Measurements from ENCODE around the gene CDK12. TPM values are rescaled to one million over a fixed set of nuclear protein-coding genes. Genes with fewer than 3 reads are reported as not detected.

CDK12 gene
- total and polyA plus RNA-seq, 4 experiments from 2014 or later: 0.87 to 114 (median 56.9) TPM

- peaks cover 70 to 77% of the 10 kb centered on the region in 2 donors for H3K36me3 Mint-ChIP-seq
- H3K9me3 ChIP-seq (ENCODE audit: control insufficient read depth in 1 of 2, low read length in 2 of 2): no peaks in the 10 kb centered on the region
- no peaks in the 10 kb centered on the region for H3K9me3 Mint-ChIP-seq
- H3K4me3 ChIP-seq (ENCODE audit: low read length in 2 of 2): no peak overlapping the region
- H3K27me3 Mint-ChIP-seq: no peaks in the 10 kb centered on the region
- intact Hi-C loops (cut with micrococcal nuclease): no loop called here
- CTCF ChIA-PET (ENCODE audit: partially characterized antibody): interaction anchor here (0.8 kb wide), 1 partner anchor 68 kb away, joined by 3 read pairs; no protein-coding TSS in a partner anchor
- H3K27ac Mint-ChIP-seq: no peak overlapping the region
- no peak for DNase-seq
- no peak overlapping the region for H3K27ac ChIP-seq (ENCODE audit: low read depth, low read length)
- H3K4me1 Mint-ChIP-seq: no peaks in the 10 kb centered on the region
- H3K27me3 ChIP-seq (ENCODE audit: insufficient read depth, low read length): no peaks in the 10 kb centered on the region
- no peaks in the 10 kb centered on the region for H3K4me1 ChIP-seq (ENCODE audit: insufficient read depth, low read length)
- H3K4me3 Mint-ChIP-seq: no peak overlapping the region
- POLR2A ChIA-PET (ENCODE audit: partially characterized antibody): no interaction called here
- peaks cover 35% of the 10 kb centered on the region for H3K36me3 ChIP-seq (ENCODE audit: insufficient read depth, low read length)
These were observed 94.1 kb downstream of the CDK12 start for GRCh38 chr17:39555368-39555767.

DNA sequence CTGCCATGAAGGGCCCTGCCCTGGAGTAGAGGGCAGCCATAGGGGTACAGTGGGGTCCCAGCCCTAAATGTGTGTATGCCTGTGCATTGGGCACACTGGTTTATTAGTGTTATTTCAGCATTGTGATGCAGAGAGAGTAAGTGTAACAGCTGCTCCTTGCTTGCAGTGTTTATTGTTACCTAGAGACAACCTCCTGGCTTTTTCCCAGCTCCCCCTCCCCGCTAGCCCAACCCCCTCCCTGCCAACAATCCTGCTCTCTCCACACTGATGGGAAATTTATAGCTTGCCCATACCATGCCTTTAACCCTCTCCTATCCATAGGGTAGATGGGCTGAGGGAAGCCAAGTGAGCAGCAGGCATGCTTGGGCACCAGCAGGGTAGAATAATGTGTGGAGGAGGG, 95.1 kb downstream of the CDK12 start:
- Histone ChIP-seq H3K4me3 (ENCODE audit: low read length in 2 of 2) (no peak overlapping the region), H3K27ac (ENCODE audit: low read depth, low read length) (no peak overlapping the region), H3K4me1 (ENCODE audit: insufficient read depth, low read length) (no peaks in the 10 kb centered on the region), H3K9me3 (ENCODE audit: control insufficient read depth in 1 of 2, low read length in 2 of 2) (no peaks in the 10 kb centered on the region), H3K36me3 (ENCODE audit: insufficient read depth, low read length) (peaks cover 33% of the 10 kb centered on the region), H3K27me3 (ENCODE audit: insufficient read depth, low read length) (no peaks in the 10 kb centered on the region)
- Mint-ChIP-seq H3K27me3 (no peaks in the 10 kb centered on the region), H3K9me3 (no peaks in the 10 kb centered on the region), H3K27ac (peak overlapping the region in 2 of 7 donors; percentile 8 to 22), H3K4me3 (no peak overlapping the region), H3K36me3 (peaks cover 67 to 75% of the 10 kb centered on the region in 2 donors), H3K4me1 (no peaks in the 10 kb centered on the region)
- POLR2A ChIA-PET (ENCODE audit: partially characterized antibody): no interaction called here
- DNase-seq: no peak
- CTCF ChIA-PET (ENCODE audit: partially characterized antibody): interaction anchor here (1.4 kb wide), 1 partner anchor 9 kb away, joined by 3 read pairs; no protein-coding TSS in a partner anchor
- intact Hi-C loops (cut with micrococcal nuclease): no loop called here

GRCh38 chr17:39562395-39562794, 101.1 kb downstream of the CDK12 start:
- H3K27me3 Mint-ChIP-seq: no peaks in the 10 kb centered on the region
- ChIA-PET POLR2A (ENCODE audit: partially characterized antibody) (no interaction called here), CTCF (ENCODE audit: partially characterized antibody) (interaction anchor here (0.7 to 1.3 kb wide), 2 partner anchors 15 to 360 kb away, joined by 3 to 4 read pairs; no protein-coding TSS in a partner anchor)
- H3K27ac Mint-ChIP-seq: peak overlapping the region in 1 of 7 donors; percentile 65
- Histone ChIP-seq H3K4me3 (ENCODE audit: low read length in 2 of 2) (no peak overlapping the region), H3K4me1 (ENCODE audit: insufficient read depth, low read length) (no peaks in the 10 kb centered on the region), H3K9me3 (ENCODE audit: control insufficient read depth in 1 of 2, low read length in 2 of 2) (no peaks in the 10 kb centered on the region), H3K27ac (ENCODE audit: low read depth, low read length) (no peak overlapping the region), H3K27me3 (ENCODE audit: insufficient read depth, low read length) (no peaks in the 10 kb centered on the region), H3K36me3 (ENCODE audit: insufficient read depth, low read length) (peaks cover 18% of the 10 kb centered on the region)
- intact Hi-C loops (cut with micrococcal nuclease): no loop called here
- peaks cover 59 to 63% of the 10 kb centered on the region in 2 donors for H3K36me3 Mint-ChIP-seq
- no peak overlapping the region for H3K4me3 Mint-ChIP-seq
- peaks cover 0 to 2% (median 0%) of the 10 kb centered on the region in 8 donors for H3K9me3 Mint-ChIP-seq
- DNase-seq: no peak
- no peaks in the 10 kb centered on the region for H3K4me1 Mint-ChIP-seq

DNA sequence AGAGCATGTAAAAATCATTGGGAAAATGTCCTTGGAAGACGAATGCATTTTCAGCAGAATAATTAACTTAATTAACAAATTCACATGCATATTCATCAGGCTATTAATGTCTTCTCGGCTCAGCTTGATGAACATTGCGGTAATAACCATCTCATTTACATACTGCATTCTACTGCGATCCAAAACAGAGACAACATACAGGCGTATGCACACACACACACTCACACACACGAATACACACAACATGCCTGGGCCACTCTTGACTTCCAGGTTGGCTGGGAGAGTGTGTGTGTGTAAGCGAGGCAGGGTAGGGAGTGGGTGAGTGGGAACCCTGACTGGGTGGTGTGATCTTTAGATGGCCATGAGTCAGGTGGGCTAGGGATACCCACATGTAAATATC, 101.7 kb downstream of the CDK12 start:
- peaks cover 0 to 2% (median 0%) of the 10 kb centered on the region in 8 donors for H3K9me3 Mint-ChIP-seq
- ChIA-PET CTCF (ENCODE audit: partially characterized antibody) (interaction anchor here (0.7 to 1.3 kb wide), 2 partner anchors 16 to 360 kb away, joined by 3 to 4 read pairs; no protein-coding TSS in a partner anchor), POLR2A (ENCODE audit: partially characterized antibody) (no interaction called here)
- peaks cover 59 to 61% of the 10 kb centered on the region in 2 donors for H3K36me3 Mint-ChIP-seq
- H3K27me3 ChIP-seq (ENCODE audit: insufficient read depth, low read length): no peaks in the 10 kb centered on the region
- H3K4me1 Mint-ChIP-seq: no peaks in the 10 kb centered on the region
- no peak overlapping the region for H3K27ac ChIP-seq (ENCODE audit: low read depth, low read length)
- peaks cover 22% of the 10 kb centered on the region for H3K36me3 ChIP-seq (ENCODE audit: insufficient read depth, low read length)
- no peak overlapping the region for H3K27ac Mint-ChIP-seq
- intact Hi-C loops (cut with micrococcal nuclease): no loop called here
- no peaks in the 10 kb centered on the region for H3K9me3 ChIP-seq (ENCODE audit: control insufficient read depth in 1 of 2, low read length in 2 of 2)
- no peak for DNase-seq
- H3K4me1 ChIP-seq (ENCODE audit: insufficient read depth, low read length): no peaks in the 10 kb centered on the region
- no peaks in the 10 kb centered on the region for H3K27me3 Mint-ChIP-seq
- H3K4me3 Mint-ChIP-seq: no peak overlapping the region
- H3K4me3 ChIP-seq (ENCODE audit: low read length in 2 of 2): no peak overlapping the region

GRCh38 chr17:39563476-39563875, 102.2 kb downstream of the CDK12 start:
- Histone ChIP-seq H3K4me3 (ENCODE audit: low read length in 2 of 2) (no peak overlapping the region), H3K27ac (ENCODE audit: low read depth, low read length) (no peak overlapping the region), H3K9me3 (ENCODE audit: control insufficient read depth in 1 of 2, low read length in 2 of 2) (no peaks in the 10 kb centered on the region), H3K4me1 (ENCODE audit: insufficient read depth, low read length) (no peaks in the 10 kb centered on the region), H3K36me3 (ENCODE audit: insufficient read depth, low read length) (peaks cover 27% of the 10 kb centered on the region), H3K27me3 (ENCODE audit: insufficient read depth, low read length) (no peaks in the 10 kb centered on the region)
- intact Hi-C loops (cut with micrococcal nuclease): no loop called here
- Mint-ChIP-seq H3K27ac (no peak overlapping the region), H3K9me3 (peaks cover 0 to 2% (median 0%) of the 10 kb centered on the region in 8 donors), H3K27me3 (no peaks in the 10 kb centered on the region), H3K4me1 (no peaks in the 10 kb centered on the region), H3K36me3 (peaks cover 61 to 64% of the 10 kb centered on the region in 2 donors), H3K4me3 (no peak overlapping the region)
- POLR2A ChIA-PET (ENCODE audit: partially characterized antibody): no interaction called here
- DNase-seq: no peak
- CTCF ChIA-PET (ENCODE audit: partially characterized antibody): interaction anchor here (1.1 kb wide), 1 partner anchor 16 kb away, joined by 3 read pairs; no protein-coding TSS in a partner anchor

- Mint-ChIP-seq H3K27me3 (no peaks in the 10 kb centered on the region), H3K36me3 (peaks cover 66 to 68% of the 10 kb centered on the region in 2 donors), H3K4me3 (no peak overlapping the region), H3K27ac (peak overlapping the region in 2 of 7 donors; percentile 17 to 52), H3K4me1 (no peaks in the 10 kb centered on the region), H3K9me3 (peaks cover 0 to 4% (median 0%) of the 10 kb centered on the region in 8 donors)
- DNase-seq: no peak
- H3K27ac ChIP-seq (ENCODE audit: low read depth, low read length): no peak overlapping the region
- no peaks in the 10 kb centered on the region for H3K9me3 ChIP-seq (ENCODE audit: control insufficient read depth in 1 of 2, low read length in 2 of 2)
- CTCF ChIA-PET (ENCODE audit: partially characterized antibody): interaction anchor here (1.1 to 1.2 kb wide), 2 partner anchors 17 to 90 kb away, joined by 3 read pairs; no protein-coding TSS in a partner anchor
- peaks cover 26% of the 10 kb centered on the region for H3K36me3 ChIP-seq (ENCODE audit: insufficient read depth, low read length)
- POLR2A ChIA-PET (ENCODE audit: partially characterized antibody): no interaction called here
- H3K27me3 ChIP-seq (ENCODE audit: insufficient read depth, low read length): no peaks in the 10 kb centered on the region
- no peak overlapping the region for H3K4me3 ChIP-seq (ENCODE audit: low read length in 2 of 2)
- H3K4me1 ChIP-seq (ENCODE audit: insufficient read depth, low read length): no peaks in the 10 kb centered on the region
- intact Hi-C loops (cut with micrococcal nuclease): no loop called here
These were observed 103.0 kb downstream of the CDK12 start for GRCh38 chr17:39564211-39564848.

DNA sequence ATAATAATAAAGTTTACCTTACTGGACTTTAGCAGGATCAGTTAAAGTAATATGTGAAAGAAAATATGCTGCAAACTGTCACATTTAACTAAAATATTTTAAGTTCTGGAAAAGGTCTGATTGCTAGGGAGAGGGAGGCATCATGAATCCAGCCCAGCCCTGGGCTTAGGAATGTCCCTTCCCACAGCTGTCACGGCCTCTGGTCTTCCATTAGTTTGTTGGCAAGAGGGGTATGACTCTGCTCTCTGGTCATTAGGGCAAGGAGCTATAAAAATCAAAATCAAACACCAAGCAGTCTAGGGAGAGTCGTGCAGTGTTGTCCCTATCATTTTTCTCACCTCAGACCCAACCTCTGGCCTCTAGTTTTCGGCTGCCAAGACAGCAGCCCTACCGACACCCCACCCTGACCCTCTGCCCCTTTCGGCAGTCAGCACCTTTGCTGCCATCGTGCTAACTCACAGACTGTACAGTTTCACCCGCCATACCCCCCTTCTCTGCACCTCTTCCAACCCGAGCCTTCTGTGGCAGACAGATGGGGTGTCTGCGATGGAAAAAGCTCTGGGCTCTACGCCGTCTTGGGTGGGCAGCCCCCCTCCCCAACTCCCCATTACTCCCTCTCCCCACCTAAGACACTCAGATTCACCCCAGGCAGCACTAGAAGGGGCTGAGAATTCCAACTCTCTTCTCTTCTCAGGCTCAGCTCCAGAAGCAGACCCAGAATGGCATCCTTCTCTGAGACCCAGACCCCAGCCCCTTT, 105.0 kb downstream of the CDK12 start:
- Histone ChIP-seq H3K27ac (ENCODE audit: low read depth, low read length) (no peak overlapping the region), H3K27me3 (ENCODE audit: insufficient read depth, low read length) (no peaks in the 10 kb centered on the region), H3K36me3 (ENCODE audit: insufficient read depth, low read length) (peaks cover 21% of the 10 kb centered on the region), H3K4me3 (ENCODE audit: low read length in 2 of 2) (no peak overlapping the region), H3K4me1 (ENCODE audit: insufficient read depth, low read length) (no peaks in the 10 kb centered on the region), H3K9me3 (ENCODE audit: control insufficient read depth in 1 of 2, low read length in 2 of 2) (no peaks in the 10 kb centered on the region)
- intact Hi-C loops (cut with micrococcal nuclease): no loop called here
- peak overlapping the region in 1 of 8 donors; percentile 3 for H3K4me3 Mint-ChIP-seq
- peaks cover 0 to 17% (median 10%) of the 10 kb centered on the region in 8 donors for H3K9me3 Mint-ChIP-seq
- ChIA-PET CTCF (ENCODE audit: partially characterized antibody) (no interaction called here), POLR2A (ENCODE audit: partially characterized antibody) (interaction anchor here (0.5 kb wide), 1 partner anchor 33 kb away, joined by 3 read pairs; no protein-coding TSS in a partner anchor)
- DNase-seq: no peak
- peaks cover 69 to 75% of the 10 kb centered on the region in 2 donors for H3K36me3 Mint-ChIP-seq
- H3K27me3 Mint-ChIP-seq: no peaks in the 10 kb centered on the region
- no peak overlapping the region for H3K27ac Mint-ChIP-seq
- no peaks in the 10 kb centered on the region for H3K4me1 Mint-ChIP-seq
